Gastrocnemius medialis (tissue), 4 donors: ENCODE measurements around the gene NEURL2. TPM values are rescaled to one million over a fixed set of nuclear protein-coding genes. Genes with fewer than 3 reads are reported as not detected.

Source experiments
- ATAC-seq, 2 donors: fragments of 150-250 bp; one replicate each; pipeline ENCODE4 v1.9.1; 2016
- DNase-seq, 2 donors: peaks; one replicate each; pipeline ENCODE4 v3.0.0-alpha.2; 2019
- H3K27ac ChIP-seq, 4 donors: fragments of 200-600 bp; sonication (generic); 1 replicate in 1 of 4; 2 replicates in 3 of 4; pipeline ENCODE4 v1.5.1; 2016 to 2018; ENCODE audit warnings: mild to moderate bottlenecking in 2 of 4, moderate library complexity in 1 of 4
- H3K27me3 ChIP-seq, 3 donors: fragments of 200-600 bp; sonication (generic) in 2 of 3; 1 replicate in 1 of 3; 2 replicates in 2 of 3; pipeline versions ENCODE4 v1.5.1 to v1.6.0; 2016 to 2019; ENCODE audit warnings: mild to moderate bottlenecking in 1 of 3, moderate library complexity in 1 of 3
- H3K36me3 ChIP-seq, 2 donors: fragments of 200-600 bp; sonication (generic) in 1 of 2; one replicate each; pipeline ENCODE4 v1.5.1; 2017 to 2018
- H3K4me1 ChIP-seq, 2 donors: fragments of 200-600 bp; sonication (generic) in 1 of 2; one replicate each; pipeline ENCODE4 v1.5.1; 2016 to 2017; ENCODE audit warnings: mild to moderate bottlenecking in 2 of 2
- H3K4me3 ChIP-seq, 4 donors: fragments of 200-600 bp; sonication (generic) in 3 of 4; 1 replicate in 1 of 4; 2 replicates in 3 of 4; pipeline ENCODE4 v1.5.1; 2016 to 2019; ENCODE audit warnings: mild to moderate bottlenecking in 2 of 4
- H3K9me3 ChIP-seq, 3 donors: fragments of 200-600 bp; sonication (generic) in 2 of 3; 1 replicate in 1 of 3; 2 replicates in 2 of 3; pipeline ENCODE4 v1.5.1; 2016 to 2019
- CTCF ChIP-seq, 5 experiments: fragments of 450-650 bp in 3 of 5; fragments of 200-600 bp in 2 of 5; sonication (generic) in 2 of 5; IDR thresholded peaks in 4 of 5; conservative IDR thresholded peaks in 1 of 5; 1 replicate in 4 of 5; 2 replicates in 1 of 5; pipeline ENCODE4 v1.5.1; 2016 to 2019; ENCODE audit warnings: antibody characterized with exemption in 5 of 5, mild to moderate bottlenecking in 3 of 5, moderate library complexity in 3 of 5
- POLR2A ChIP-seq, 2 donors: fragments of 450-650 bp; IDR thresholded peaks; one replicate each; pipeline ENCODE4 v1.6.1; 2017; ENCODE audit warnings: antibody characterized with exemption in 2 of 2, mild to moderate bottlenecking in 2 of 2, moderate library complexity in 2 of 2
- in situ Hi-C, 4 donors: fragments of 200-750 bp; cut with MboI; loops; one replicate each; pipeline versions ENCODE4 v1.15.0 to v1.8.0; 2017; ENCODE audit warnings: low sequenced_read_pairs in 4 of 4
- intact Hi-C: fragments of 100-400 bp; cut with DNase I; formaldehyde crosslinking; loops from one replicate; pipeline ENCODE4 v1.15.1; 2023; ENCODE audit warnings: low total_unique reads
- total RNA-seq, 4 donors: library from RNA; depleted of rRNA; stranded (reverse); fragments of >200 nt; gene quantifications; one replicate each; pipeline versions ENCODE4 v1.1.0 to v1.2.3, GENCODE V29; 2016

NEURL2 gene
- total RNA-seq, 4 donors from 2014 or later, result 4.9 to 24.1 (median 10.2) TPM

DNA sequence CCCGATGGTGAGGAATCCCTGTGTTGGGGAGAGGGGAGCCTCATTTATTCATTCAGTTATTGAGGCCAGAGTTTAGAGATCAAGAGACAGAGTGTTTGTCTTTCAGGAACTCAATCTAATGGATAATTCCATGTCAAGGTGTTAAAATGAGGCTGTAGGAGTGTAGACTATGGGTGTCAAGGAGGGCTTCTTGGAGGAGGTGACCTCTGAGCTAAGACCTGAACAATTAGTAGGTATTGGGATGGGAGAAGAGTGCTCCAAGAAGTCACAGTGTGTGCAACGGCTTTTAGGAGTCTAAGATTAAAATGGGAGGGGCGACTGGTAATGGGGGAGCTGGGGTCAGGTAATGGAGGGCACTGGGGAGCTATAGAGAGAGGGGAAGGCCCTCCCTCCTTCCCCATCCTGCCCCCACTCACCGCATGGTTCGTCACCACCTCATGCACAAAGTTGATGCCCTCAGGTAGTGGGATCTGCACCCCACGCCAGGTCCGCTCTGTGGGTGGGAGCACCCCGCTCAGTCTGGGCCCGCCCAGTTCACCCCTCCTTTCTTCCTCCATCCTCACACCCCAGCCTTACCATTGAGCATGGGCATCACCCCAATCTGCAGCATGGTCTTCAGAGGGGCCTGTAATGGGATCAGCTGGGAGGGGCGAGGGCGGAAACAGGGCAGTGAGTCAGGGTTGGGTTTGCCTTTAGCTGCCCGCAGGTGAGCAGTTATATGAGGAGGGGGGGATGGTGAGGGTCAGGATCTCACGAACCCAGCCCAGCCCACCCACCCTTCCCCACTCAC, 8.2 kb upstream of the NEURL2 start:
- ATAC-seq, result no peak
- Histone ChIP-seq H3K4me3 (no peak overlapping the region), H3K27me3 (no peaks in the 10 kb centered on the region), H3K27ac (no peak overlapping the region), H3K9me3 (no peaks in the 10 kb centered on the region), H3K36me3 (peaks cover 0 to 56% of the 10 kb centered on the region in 2 donors), H3K4me1 (no peaks in the 10 kb centered on the region)
- TF ChIP-seq CTCF (IDR thresholded peaks at IDR 0.05 in 4 of 5, conservative IDR thresholded peaks at IDR 0.05 in 1 of 5) (no peak), POLR2A (IDR thresholded peaks at IDR 0.05) (no peak)
- intact Hi-C loops, result no loop called here
- no peak for DNase-seq
- in situ Hi-C loops, result no loop called here

- Histone ChIP-seq H3K36me3 (peaks cover 0 to 66% of the 10 kb centered on the region in 2 donors), H3K4me3 (no peak overlapping the region), H3K27ac (no peak overlapping the region), H3K4me1 (no peaks in the 10 kb centered on the region), H3K9me3 (no peaks in the 10 kb centered on the region), H3K27me3 (no peaks in the 10 kb centered on the region)
- no peak for DNase-seq
- intact Hi-C loops, result no loop called here
- no peak for ATAC-seq
- TF ChIP-seq POLR2A (IDR thresholded peaks at IDR 0.05), result no peak
- TF ChIP-seq CTCF (IDR thresholded peaks at IDR 0.05 in 4 of 5, conservative IDR thresholded peaks at IDR 0.05 in 1 of 5), result no peak
- in situ Hi-C loops, result no loop called here
Measured at GRCh38 chr20:45898285-45898684, 7.3 kb upstream of the NEURL2 start.

GRCh38 chr20:45897692-45898091, 6.7 kb upstream of the NEURL2 start:
- TF ChIP-seq CTCF (IDR thresholded peaks at IDR 0.05 in 4 of 5, conservative IDR thresholded peaks at IDR 0.05 in 1 of 5) (no peak), POLR2A (IDR thresholded peaks at IDR 0.05) (no peak)
- no peaks in the 10 kb centered on the region for H3K9me3 ChIP-seq
- H3K27me3 ChIP-seq, result no peaks in the 10 kb centered on the region
- no peak overlapping the region for H3K4me3 ChIP-seq
- DNase-seq (no peak), ATAC-seq (no peak)
- no peak overlapping the region for H3K27ac ChIP-seq
- intact Hi-C loops (no loop called here), in situ Hi-C loops (no loop called here)
- peaks cover 0 to under 1% of the 10 kb centered on the region in 2 donors for H3K4me1 ChIP-seq
- peaks cover 0 to 72% of the 10 kb centered on the region in 2 donors for H3K36me3 ChIP-seq

DNA sequence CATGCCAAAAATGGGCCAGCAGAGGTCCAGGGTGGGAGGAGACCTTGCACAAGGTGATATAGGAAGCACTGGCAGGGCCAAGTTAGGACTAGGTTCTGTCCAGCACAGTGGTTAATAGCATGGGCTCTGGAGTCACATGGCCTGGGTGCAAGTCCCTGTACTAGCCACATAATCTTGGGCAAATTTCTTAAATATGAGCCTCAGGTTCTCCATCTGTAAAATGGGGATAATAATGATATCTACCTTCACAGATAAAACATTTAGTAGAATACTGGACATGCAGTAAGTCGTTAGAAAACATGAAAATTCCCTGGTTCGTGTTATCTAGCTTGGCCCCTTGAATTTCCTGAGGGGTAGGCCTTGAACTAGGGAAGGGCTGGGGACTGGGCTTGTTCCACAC, 6.3 kb upstream of the NEURL2 start:
- Histone ChIP-seq H3K27me3 (no peaks in the 10 kb centered on the region), H3K4me3 (no peak overlapping the region), H3K36me3 (peaks cover 0 to 76% of the 10 kb centered on the region in 2 donors), H3K27ac (no peak overlapping the region), H3K9me3 (no peaks in the 10 kb centered on the region), H3K4me1 (peaks cover 2 to 4% of the 10 kb centered on the region in 2 donors)
- ATAC-seq, result no peak
- TF ChIP-seq POLR2A (IDR thresholded peaks at IDR 0.05) (no peak), CTCF (IDR thresholded peaks at IDR 0.05 in 4 of 5, conservative IDR thresholded peaks at IDR 0.05 in 1 of 5) (no peak)
- no peak for DNase-seq
- in situ Hi-C loops (no loop called here), intact Hi-C loops (no loop called here)
